ENCODE data around the gene CDC16. TPM values are rescaled to one million over a fixed set of nuclear protein-coding genes. Genes with fewer than 3 reads are reported as not detected.

The CDC16 gene
- total RNA-seq, 1 donor from 2014 or later = 80.4 TPM

- peaks cover 27% of the 10 kb centered on the region for H3K36me3 Mint-ChIP-seq (ENCODE audit: low read depth)
- H3K27ac Mint-ChIP-seq = peak within 1 kb of the TSS; percentile 98
- H3K9me3 Mint-ChIP-seq = no peaks in the 10 kb centered on the region
- H3K4me1 Mint-ChIP-seq (ENCODE audit: low read depth) = peaks cover 38% of the 10 kb centered on the region
- peak; percentile 91 for DNase-seq (ENCODE audit: low spot score)
- H3K27me3 Mint-ChIP-seq (ENCODE audit: low read depth) = no peaks in the 10 kb centered on the region
- peak within 1 kb of the TSS; percentile 91 for H3K4me3 Mint-ChIP-seq (ENCODE audit: low read depth)
- intact Hi-C loops (cut with micrococcal nuclease) = loop anchor here (1.0 kb wide), 1 partner anchor 33 kb away; the partner anchor contains the start of gene UPF3A
These were observed 79.6 kb downstream of the CDC16 start, which contains the start of gene CHAMP1 for GRCh38 chr13:114314074-114314912. Gene CHAMP1 (plus strand): TSS chr13:114314503. CDS start chr13:114323843, 9,340 bp downstream.

DNA sequence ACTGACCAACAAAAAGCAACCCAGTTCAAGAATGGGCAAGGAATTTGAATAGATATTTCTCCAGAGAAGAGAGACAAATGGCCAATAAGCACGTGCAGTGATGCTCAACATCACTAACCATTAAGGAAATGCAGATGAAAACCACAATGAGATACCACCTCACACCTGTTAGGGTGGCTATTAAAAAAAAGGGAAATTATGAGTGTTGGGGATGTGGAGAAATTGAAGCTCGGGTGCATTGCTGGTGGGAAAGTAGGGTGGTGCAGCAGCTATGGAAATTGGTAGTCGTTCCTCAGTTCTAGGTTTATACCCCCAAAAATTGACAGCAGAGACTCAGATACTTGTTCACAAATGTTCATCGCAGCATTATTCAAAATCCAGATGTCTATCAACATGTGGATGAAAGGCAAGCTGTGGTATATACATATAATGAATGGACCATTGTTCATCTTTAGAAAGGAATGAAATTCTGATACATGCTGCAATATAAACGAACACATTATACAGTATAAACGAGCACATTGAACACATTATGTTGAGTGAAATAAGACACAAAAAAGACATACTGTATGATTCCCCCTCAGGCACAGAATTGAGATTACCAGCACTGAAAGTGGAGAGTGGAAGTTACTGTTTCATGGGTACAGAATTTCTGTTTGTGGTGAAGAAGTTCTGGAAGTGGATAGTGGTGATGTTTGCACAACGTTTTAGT is 80.5 kb downstream of the CDC16 start:
- peaks cover 47% of the 10 kb centered on the region for H3K4me1 Mint-ChIP-seq (ENCODE audit: low read depth)

DNA sequence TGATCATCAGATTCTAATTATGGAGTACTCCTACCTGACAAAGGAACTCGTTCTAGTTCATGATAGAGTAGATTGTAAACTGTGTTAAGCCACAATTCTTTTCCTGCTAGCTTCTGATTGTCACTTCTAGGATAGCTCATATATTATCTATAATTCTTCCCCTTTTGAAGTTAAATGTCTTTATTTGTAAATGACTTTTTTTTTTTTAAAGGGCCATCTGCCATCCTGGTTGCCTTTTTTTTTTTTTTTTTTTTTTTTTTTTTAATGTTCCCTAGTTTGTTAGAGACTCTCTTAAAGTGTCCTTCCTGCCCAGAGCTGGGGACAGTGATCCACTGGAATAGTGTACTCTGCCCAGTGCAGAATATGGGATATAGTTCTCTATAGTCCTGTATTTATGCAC is 83.9 kb downstream of the CDC16 start:
- Mint-ChIP-seq H3K4me3 (ENCODE audit: low read depth) (no peak overlapping the region), H3K27me3 (ENCODE audit: low read depth) (no peaks in the 10 kb centered on the region), H3K9me3 (no peaks in the 10 kb centered on the region), H3K36me3 (ENCODE audit: low read depth) (peaks cover 60% of the 10 kb centered on the region), H3K4me1 (ENCODE audit: low read depth) (peaks cover 44% of the 10 kb centered on the region), H3K27ac (no peak overlapping the region)
- intact Hi-C loops (cut with micrococcal nuclease) = no loop called here
- DNase-seq (ENCODE audit: low spot score) = no peak

More for the DNA sequence above, 80.5 kb downstream of the CDC16 start:
- intact Hi-C loops (cut with micrococcal nuclease) = loop anchor here (1.0 kb wide), 1 partner anchor 24 kb away; no protein-coding TSS in a partner anchor
- Mint-ChIP-seq H3K36me3 (ENCODE audit: low read depth) (peaks cover 36% of the 10 kb centered on the region), H3K9me3 (no peaks in the 10 kb centered on the region), H3K4me3 (ENCODE audit: low read depth) (peak overlapping the region; percentile 85), H3K27me3 (ENCODE audit: low read depth) (no peaks in the 10 kb centered on the region), H3K27ac (peak overlapping the region; percentile 54)
- no peak for DNase-seq (ENCODE audit: low spot score)

DNA sequence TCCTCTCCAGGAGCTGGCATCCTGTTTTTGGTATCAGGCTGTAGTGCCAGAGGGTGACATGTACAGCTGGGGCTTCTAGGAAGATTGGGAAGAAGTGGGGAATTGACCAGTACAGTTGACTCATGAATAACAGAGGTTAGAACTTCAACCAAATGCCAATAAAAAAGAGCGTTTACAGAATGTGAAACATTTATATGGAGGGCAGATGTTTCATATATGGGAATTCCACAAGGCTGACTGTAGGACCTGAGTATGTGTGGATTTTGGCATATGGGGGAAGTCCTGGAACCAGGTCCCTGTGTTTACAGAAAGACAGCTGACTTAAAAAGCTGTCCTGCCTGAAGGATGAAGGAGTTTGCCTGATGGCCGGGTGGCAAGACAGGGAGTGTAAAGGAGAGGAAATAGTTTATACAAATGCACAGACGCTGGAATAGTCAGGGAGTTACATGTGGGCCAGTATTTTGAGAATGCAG is 84.8 kb downstream of the CDC16 start:
- H3K4me1 Mint-ChIP-seq (ENCODE audit: low read depth) = peaks cover 47% of the 10 kb centered on the region
- intact Hi-C loops (cut with micrococcal nuclease) = no loop called here
- no peaks in the 10 kb centered on the region for H3K9me3 Mint-ChIP-seq
- H3K27me3 Mint-ChIP-seq (ENCODE audit: low read depth) = no peaks in the 10 kb centered on the region
- peaks cover 65% of the 10 kb centered on the region for H3K36me3 Mint-ChIP-seq (ENCODE audit: low read depth)
- no peak overlapping the region for H3K4me3 Mint-ChIP-seq (ENCODE audit: low read depth)
- peak overlapping the region; percentile 29 for H3K27ac Mint-ChIP-seq
- no peak for DNase-seq (ENCODE audit: low spot score)

DNA sequence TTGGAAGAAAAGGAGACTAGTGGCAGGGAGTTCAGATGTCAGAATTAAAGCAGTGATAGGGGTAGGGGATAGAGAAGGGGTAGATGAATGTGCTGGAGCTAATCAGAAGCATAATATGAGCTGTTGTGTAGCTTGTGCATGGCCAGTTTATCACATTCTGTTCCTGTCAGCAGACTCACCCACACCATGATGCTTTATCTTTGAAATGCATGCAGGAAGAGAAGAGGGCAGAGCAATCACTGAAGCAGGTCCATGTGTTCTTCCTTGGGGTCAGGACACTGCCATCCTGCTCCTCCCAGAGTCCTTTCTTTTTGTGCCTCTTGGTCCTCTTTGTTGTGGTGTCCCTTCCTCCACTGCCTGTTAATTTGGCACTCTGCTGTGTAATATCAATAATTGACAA is 85.4 kb downstream of the CDC16 start:
- intact Hi-C loops (cut with micrococcal nuclease) = no loop called here
- Mint-ChIP-seq H3K27me3 (ENCODE audit: low read depth) (no peaks in the 10 kb centered on the region), H3K4me1 (ENCODE audit: low read depth) (peaks cover 44% of the 10 kb centered on the region), H3K9me3 (no peaks in the 10 kb centered on the region), H3K27ac (peak overlapping the region; percentile 40), H3K4me3 (ENCODE audit: low read depth) (no peak overlapping the region), H3K36me3 (ENCODE audit: low read depth) (peaks cover 67% of the 10 kb centered on the region)
- DNase-seq (ENCODE audit: low spot score) = no peak

DNA sequence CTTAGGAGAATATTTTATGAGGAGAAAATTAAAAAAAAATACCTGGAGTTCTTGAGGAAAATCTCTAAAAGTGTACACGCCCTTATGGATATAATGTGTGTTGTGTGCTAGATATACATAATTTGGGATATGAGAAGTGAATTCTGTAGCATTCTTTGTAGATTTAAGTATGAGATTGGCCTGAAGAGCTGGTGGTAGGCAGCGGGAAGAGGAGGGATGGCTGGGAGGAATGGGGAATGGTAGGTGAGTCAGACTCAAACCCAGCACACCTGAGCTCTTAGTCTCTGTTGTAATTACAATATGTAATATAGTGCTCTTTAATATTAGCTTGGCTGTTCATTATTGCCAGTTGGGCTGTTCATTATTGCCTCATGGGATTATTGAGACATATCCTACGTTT is 86.6 kb downstream of the CDC16 start:
- H3K27ac Mint-ChIP-seq = no peak overlapping the region
- no peak for DNase-seq (ENCODE audit: low spot score)
- H3K9me3 Mint-ChIP-seq = no peaks in the 10 kb centered on the region
- peaks cover 46% of the 10 kb centered on the region for H3K4me1 Mint-ChIP-seq (ENCODE audit: low read depth)
- intact Hi-C loops (cut with micrococcal nuclease) = no loop called here
- no peak overlapping the region for H3K4me3 Mint-ChIP-seq (ENCODE audit: low read depth)
- H3K27me3 Mint-ChIP-seq (ENCODE audit: low read depth) = no peaks in the 10 kb centered on the region
- H3K36me3 Mint-ChIP-seq (ENCODE audit: low read depth) = peaks cover 74% of the 10 kb centered on the region

Other genes starting within 250 kb of the CDC16 start
- 13.7 and 13.9 TPM in 2 replicates for gene RASA3, start 102.3 kb upstream of the CDC16 start, total RNA-seq
- gene CFAP97D2, start 55.6 kb upstream of the CDC16 start, total RNA-seq = not detected in 2 replicates
- 45.9 and 49.9 TPM in 2 replicates for gene UPF3A, start 46.7 kb downstream of the CDC16 start, total RNA-seq
- 41.7 and 45.6 TPM in 2 replicates for gene CHAMP1, start 79.6 kb downstream of the CDC16 start, total RNA-seq